Activated CD4-positive, alpha-beta T cell treated with anti-CD3 and anti-CD28 coated beads, Interleukin-2, amount 50 U/mL, for 48 hours (primary cell): ENCODE results near the gene OPA3.

Experiments
- DNase-seq, 2 experiments: peaks; one replicate each; pipeline ENCODE4 v3.0.0-alpha.2; 2020

OPA3 gene

GRCh38 chr19:45597425-45598111, 13.0 kb upstream of the OPA3 start:
- DNase-seq = no peak

- no peak for DNase-seq
These were observed 11.2 kb upstream of the OPA3 start for GRCh38 chr19:45595814-45596213.

- no peak for DNase-seq
These were observed 8.9 kb upstream of the OPA3 start for GRCh38 chr19:45593520-45593919.

- no peak for DNase-seq
These were observed 7.8 kb upstream of the OPA3 start for GRCh38 chr19:45592366-45592765.

GRCh38 chr19:45591638-45592005, 7.0 kb upstream of the OPA3 start:
- no peak for DNase-seq

- peak; percentile 57 to 69 for DNase-seq
These were observed 6.5 kb upstream of the OPA3 start for GRCh38 chr19:45591004-45591637.

- no peak for DNase-seq
These were observed 5.8 kb upstream of the OPA3 start for GRCh38 chr19:45590300-45591003.

GRCh38 chr19:45589768-45590167, 5.2 kb upstream of the OPA3 start:
- DNase-seq = no peak

GRCh38 chr19:45587873-45588272, 3.3 kb upstream of the OPA3 start:
- no peak for DNase-seq

- no peak for DNase-seq
These were observed 566 bp upstream of the OPA3 start for GRCh38 chr19:45585158-45585577.

- no peak for DNase-seq
These were observed 3.0 kb downstream of the OPA3 start for GRCh38 chr19:45581576-45581975.

GRCh38 chr19:45578861-45579260, 5.7 kb downstream of the OPA3 start:
- no peak for DNase-seq

GRCh38 chr19:45577111-45577905, 7.3 kb downstream of the OPA3 start:
- DNase-seq = no peak

GRCh38 chr19:45576682-45577081, 7.9 kb downstream of the OPA3 start:
- DNase-seq = no peak

GRCh38 chr19:45575216-45575615, 9.4 kb downstream of the OPA3 start:
- DNase-seq = no peak

GRCh38 chr19:45574526-45574925, 10.1 kb downstream of the OPA3 start:
- DNase-seq = no peak

- no peak for DNase-seq
These were observed 13.0 kb downstream of the OPA3 start for GRCh38 chr19:45571457-45572220.

GRCh38 chr19:45569619-45570421, 14.8 kb downstream of the OPA3 start:
- peak; percentile 76 to 78 for DNase-seq

GRCh38 chr19:45568732-45569131, 15.9 kb downstream of the OPA3 start:
- no peak for DNase-seq

GRCh38 chr19:45567609-45568008, 17.0 kb downstream of the OPA3 start:
- no peak for DNase-seq

- no peak for DNase-seq
These were observed 20.3 kb downstream of the OPA3 start for GRCh38 chr19:45564131-45564780.
